Mesendoderm (in vitro differentiated cells): ENCODE measurements around the gene INCENP.

ENCODE experiments used
- DNase-seq: peaks from one replicate; pipeline ENCODE4 v3.0.0; 2013
- H2AK5ac ChIP-seq: 2 replicates; pipeline ENCODE4 v1.6.1; 2013; ENCODE audit warnings: low read length, inconsistent platforms
- H2BK120ac ChIP-seq: 2 replicates; pipeline ENCODE4 v1.6.1; 2013; ENCODE audit warnings: low read depth, mild to moderate bottlenecking, low read length, moderate library complexity, mixed read lengths
- H2BK15ac ChIP-seq: replicated peaks from 2 replicates; pipeline ENCODE4 v1.6.1; 2013; ENCODE audit warnings: low read depth, mild to moderate bottlenecking, moderate library complexity
- H2BK5ac ChIP-seq: 2 replicates; pipeline ENCODE4 v1.6.1; 2013; ENCODE audit warnings: low read length, inconsistent platforms
- H3K18ac ChIP-seq: 2 replicates; pipeline ENCODE4 v1.6.1; 2013; ENCODE audit warnings: mild to moderate bottlenecking, low read length, mixed read lengths
- H3K23ac ChIP-seq: one replicate; pipeline ENCODE4 v1.6.1; 2013; ENCODE audit warnings: low read length
- H3K27ac ChIP-seq: 2 replicates; pipeline ENCODE4 v1.5.1; 2013; ENCODE audit warnings: low read depth, mild to moderate bottlenecking, inconsistent platforms, low read length, moderate library complexity
- H3K27me3 ChIP-seq: 2 replicates; pipeline ENCODE4 v1.6.1; 2013; ENCODE audit warnings: low read length, control low read depth, mild to moderate bottlenecking, inconsistent platforms; ENCODE audit not compliant: insufficient read depth, poor library complexity
- H3K36me3 ChIP-seq: 2 replicates; pipeline ENCODE4 v1.6.1; 2013; ENCODE audit warnings: low read length, inconsistent platforms; ENCODE audit not compliant: control insufficient read depth, insufficient read depth
- H3K4ac ChIP-seq: one replicate; pipeline ENCODE4 v1.6.1; 2013; ENCODE audit warnings: low read depth, mild to moderate bottlenecking, low read length, moderate library complexity
- H3K4me1 ChIP-seq: 2 replicates; pipeline ENCODE4 v1.6.1; 2013; ENCODE audit warnings: low read depth, low read length, inconsistent platforms; ENCODE audit not compliant: control insufficient read depth
- H3K4me2 ChIP-seq: 2 replicates; pipeline ENCODE4 v1.6.1; 2013; ENCODE audit warnings: low read length
- H3K4me3 ChIP-seq: 2 replicates; pipeline ENCODE4 v1.5.1; 2013; ENCODE audit warnings: mild to moderate bottlenecking, low read length
- H3K56ac ChIP-seq: one replicate; pipeline ENCODE4 v1.6.1; 2013; ENCODE audit warnings: low read length
- H3K79me1 ChIP-seq: 2 replicates; pipeline ENCODE4 v1.6.1; 2013; ENCODE audit warnings: low read length, inconsistent platforms
- H3K79me2 ChIP-seq: 2 replicates; pipeline ENCODE4 v1.6.1; 2013; ENCODE audit warnings: mild to moderate bottlenecking, low read length; ENCODE audit not compliant: control insufficient read depth, insufficient read depth
- H3K9ac ChIP-seq: 2 replicates; pipeline ENCODE4 v1.6.1; 2013; ENCODE audit warnings: low read length, inconsistent platforms
- H4K5ac ChIP-seq: one replicate; pipeline ENCODE4 v1.6.1; 2013; ENCODE audit warnings: low read length
- H4K8ac ChIP-seq: one replicate; pipeline ENCODE4 v1.6.1; 2013; ENCODE audit warnings: low read depth, mild to moderate bottlenecking, control low read depth, low read length, moderate library complexity
- WGBS: extraction: QIAGEN DNeasy Blood & Tissue Kit; methylation state at CpG from one replicate; pipeline ENCODE4 v1.1.7; 2013; ENCODE audit warnings: low lambda C conversion rate, missing lambda C conversion rate; ENCODE audit not compliant: insufficient coverage; ENCODE audit errors: extremely low coverage; 5-methylcytosine and 5-hydroxymethylcytosine counted together

Gene INCENP

GRCh38 chr11:62128835-62129234 is 5.0 kb downstream of the INCENP start:
- Histone ChIP-seq H2AK5ac (no peak overlapping the region), H3K79me2 (peaks cover 83% of the 10 kb centered on the region), H3K4me2 (no peak overlapping the region), H4K5ac (no peak overlapping the region), H3K18ac (no peak overlapping the region), H2BK120ac (no peak overlapping the region), H3K27ac (no peak overlapping the region), H3K9ac (no peak overlapping the region), H3K56ac (no peak overlapping the region), H3K36me3 (peaks cover 16% of the 10 kb centered on the region), H3K4me3 (no peak overlapping the region), H3K79me1 (peaks cover 40% of the 10 kb centered on the region), H2BK5ac (no peak overlapping the region), H4K8ac (no peak overlapping the region), H3K4ac (no peak overlapping the region), H2BK15ac (no peak overlapping the region), H3K4me1 (peaks cover 5% of the 10 kb centered on the region), H3K27me3 (no peaks in the 10 kb centered on the region), H3K23ac (no peak overlapping the region)
- WGBS = no CpG with 5 or more reads among the region's 7 CpGs
- no peak for DNase-seq

GRCh38 chr11:62129590-62130282 is 5.9 kb downstream of the INCENP start:
- Histone ChIP-seq H3K9ac (no peak overlapping the region), H2BK5ac (no peak overlapping the region), H4K8ac (no peak overlapping the region), H4K5ac (no peak overlapping the region), H3K56ac (no peak overlapping the region), H2BK120ac (no peak overlapping the region), H3K79me1 (peaks cover 40% of the 10 kb centered on the region), H3K23ac (no peak overlapping the region), H3K36me3 (peaks cover 16% of the 10 kb centered on the region), H3K4me2 (no peak overlapping the region), H2BK15ac (no peak overlapping the region), H3K27ac (no peak overlapping the region), H3K4me1 (peaks cover 5% of the 10 kb centered on the region), H3K27me3 (no peaks in the 10 kb centered on the region), H3K79me2 (peaks cover 78% of the 10 kb centered on the region), H2AK5ac (no peak overlapping the region), H3K4me3 (no peak overlapping the region), H3K18ac (no peak overlapping the region), H3K4ac (no peak overlapping the region)
- no CpG with 5 or more reads among the region's 28 CpGs for WGBS
- no peak for DNase-seq

- H3K4me3 ChIP-seq = no peak overlapping the region
- H3K79me2 ChIP-seq = peaks cover 72% of the 10 kb centered on the region
- H4K5ac ChIP-seq = no peak overlapping the region
- WGBS = no CpG with 5 or more reads among the region's 34 CpGs
- H3K56ac ChIP-seq = no peak overlapping the region
- peaks cover 3% of the 10 kb centered on the region for H3K4me1 ChIP-seq
- H3K18ac ChIP-seq = no peak overlapping the region
- no peak overlapping the region for H3K23ac ChIP-seq
- H3K4me2 ChIP-seq = no peak overlapping the region
- H3K4ac ChIP-seq = no peak overlapping the region
- H3K27ac ChIP-seq = no peak overlapping the region
- H3K36me3 ChIP-seq = peaks cover 16% of the 10 kb centered on the region
- no peak overlapping the region for H2BK15ac ChIP-seq
- H2AK5ac ChIP-seq = no peak overlapping the region
- peaks cover 38% of the 10 kb centered on the region for H3K79me1 ChIP-seq
- DNase-seq = no peak
- no peak overlapping the region for H2BK5ac ChIP-seq
- H3K9ac ChIP-seq = no peak overlapping the region
- no peak overlapping the region for H2BK120ac ChIP-seq
- no peak overlapping the region for H4K8ac ChIP-seq
- no peaks in the 10 kb centered on the region for H3K27me3 ChIP-seq
These were observed 6.7 kb downstream of the INCENP start for GRCh38 chr11:62130283-62131169.

- H3K27me3 ChIP-seq = no peaks in the 10 kb centered on the region
- no peak overlapping the region for H3K23ac ChIP-seq
- no peak overlapping the region for H2AK5ac ChIP-seq
- no peak overlapping the region for H2BK120ac ChIP-seq
- H2BK5ac ChIP-seq = no peak overlapping the region
- peaks cover 35% of the 10 kb centered on the region for H3K79me1 ChIP-seq
- H3K4me1 ChIP-seq = no peaks in the 10 kb centered on the region
- H4K5ac ChIP-seq = no peak overlapping the region
- H3K36me3 ChIP-seq = peaks cover 16% of the 10 kb centered on the region
- no peak overlapping the region for H3K56ac ChIP-seq
- no peak overlapping the region for H3K9ac ChIP-seq
- no peak overlapping the region for H4K8ac ChIP-seq
- WGBS = no CpG with 5 or more reads among the region's 6 CpGs
- no peak overlapping the region for H2BK15ac ChIP-seq
- H3K4ac ChIP-seq = no peak overlapping the region
- H3K27ac ChIP-seq = no peak overlapping the region
- DNase-seq = no peak
- H3K4me3 ChIP-seq = no peak overlapping the region
- H3K18ac ChIP-seq = no peak overlapping the region
- H3K79me2 ChIP-seq = peaks cover 67% of the 10 kb centered on the region
- no peak overlapping the region for H3K4me2 ChIP-seq
These were observed 7.3 kb downstream of the INCENP start for GRCh38 chr11:62131170-62131464.

GRCh38 chr11:62132191-62132590 is 8.4 kb downstream of the INCENP start:
- Histone ChIP-seq H3K4me2 (no peak overlapping the region), H2BK15ac (no peak overlapping the region), H3K18ac (no peak overlapping the region), H3K36me3 (peaks cover 16% of the 10 kb centered on the region), H3K27ac (no peak overlapping the region), H3K79me1 (peaks cover 38% of the 10 kb centered on the region), H3K4me3 (no peak overlapping the region), H2AK5ac (no peak overlapping the region), H3K27me3 (no peaks in the 10 kb centered on the region), H3K56ac (no peak overlapping the region), H4K5ac (no peak overlapping the region), H3K4me1 (no peaks in the 10 kb centered on the region), H3K79me2 (peaks cover 58% of the 10 kb centered on the region), H2BK120ac (no peak overlapping the region), H3K4ac (no peak overlapping the region), H3K9ac (no peak overlapping the region), H2BK5ac (no peak overlapping the region), H4K8ac (no peak overlapping the region), H3K23ac (no peak overlapping the region)
- WGBS = no CpG with 5 or more reads among the region's 6 CpGs
- DNase-seq = no peak
